Glutamatergic neuron (in vitro differentiated cells): ENCODE data around the gene CASKIN2. TPM values are rescaled to one million over a fixed set of nuclear protein-coding genes. Genes with fewer than 3 reads are reported as not detected.

Source experiments
- DNase-seq: peaks from one replicate; pipeline ENCODE4 v3.0.0; 2022
- H3K27ac Mint-ChIP-seq: one replicate; pipeline ENCODE4 v1.8.0; 2020; ENCODE audit warnings: mild to moderate bottlenecking, mixed read lengths, inconsistent platforms; ENCODE audit not compliant: unreplicated experiment
- H3K27me3 Mint-ChIP-seq: one replicate; pipeline ENCODE4 v1.8.0; 2020; ENCODE audit warnings: mild to moderate bottlenecking, moderate library complexity, mixed read lengths, inconsistent platforms; ENCODE audit not compliant: unreplicated experiment
- H3K36me3 Mint-ChIP-seq: one replicate; pipeline ENCODE4 v1.8.0; 2020; ENCODE audit warnings: mild to moderate bottlenecking, mixed read lengths, inconsistent platforms; ENCODE audit not compliant: unreplicated experiment
- H3K4me1 Mint-ChIP-seq: one replicate; pipeline ENCODE4 v1.8.0; 2020; ENCODE audit warnings: mild to moderate bottlenecking, low read depth, mixed read lengths, inconsistent platforms; ENCODE audit not compliant: unreplicated experiment
- H3K4me3 Mint-ChIP-seq: one replicate; pipeline ENCODE4 v1.8.0; 2020; ENCODE audit warnings: mild to moderate bottlenecking, mixed read lengths, inconsistent platforms; ENCODE audit not compliant: unreplicated experiment
- H3K9me3 Mint-ChIP-seq: one replicate; pipeline ENCODE4 v1.8.0; 2020; ENCODE audit warnings: mild to moderate bottlenecking, moderate library complexity, mixed read lengths, inconsistent platforms; ENCODE audit not compliant: unreplicated experiment
- total RNA-seq: library from RNA; stranded (reverse); fragmentation: NEBNext Ultra II Directional; extraction: Animal tissue kit (Norgen Biotek cat#: 25700); gene quantifications from one replicate; pipeline ENCODE4 v1.2.1, GENCODE V29; 2021; ENCODE audit not compliant: unreplicated experiment
- TF ChIP-seq, protein P1 (sequence below): fragments of 200-600 bp; sonication (generic); IDR thresholded peaks from one replicate; pipeline ENCODE4 v1.5.0; 2021; ENCODE audit not compliant: partially characterized antibody, unreplicated experiment

CASKIN2 gene
- total RNA-seq, 1 donor from 2014 or later: 22.1 TPM

DNA sequence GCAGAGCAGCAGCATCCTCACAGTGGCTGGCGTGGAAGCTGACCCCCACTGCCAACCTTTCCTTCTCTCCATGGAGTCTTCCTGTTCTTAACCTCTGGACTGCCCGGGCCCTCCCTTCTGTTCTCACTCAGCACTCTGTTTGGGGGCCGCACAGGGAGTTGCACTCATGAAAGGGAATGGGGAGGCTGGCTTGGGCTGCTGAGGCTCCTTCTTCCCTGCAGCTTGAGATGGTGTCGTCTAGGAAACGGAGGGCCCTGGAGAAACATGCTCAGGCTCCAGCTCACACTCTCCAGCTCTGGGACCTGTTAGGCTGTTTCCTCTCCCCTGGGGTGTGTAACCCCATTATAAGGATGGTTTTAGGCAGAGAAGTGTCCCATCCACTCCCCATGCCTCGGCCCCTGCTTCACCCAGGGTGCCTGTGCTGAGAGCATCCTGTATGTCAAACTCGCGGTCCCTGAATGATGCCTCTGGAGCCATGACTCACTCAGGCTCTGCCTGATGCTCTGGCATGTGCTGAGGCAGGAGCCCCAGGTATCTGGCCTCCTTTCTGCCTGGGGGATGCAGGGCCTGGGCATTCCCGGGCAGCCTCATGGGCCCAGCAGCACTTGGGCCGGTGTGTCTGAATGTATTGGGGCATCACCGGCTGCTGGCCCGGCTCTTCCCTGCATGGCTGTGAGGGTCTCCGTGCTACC, 40.0 kb downstream of the CASKIN2 start:
- Mint-ChIP-seq H3K27me3 (peaks cover 4% of the 10 kb centered on the region), H3K4me1 (peaks cover 14% of the 10 kb centered on the region), H3K9me3 (peaks cover 4% of the 10 kb centered on the region), H3K36me3 (no peaks in the 10 kb centered on the region), H3K27ac (no peak overlapping the region), H3K4me3 (no peak overlapping the region)
- DNase-seq: no peak
- TF ChIP-seq, protein P1, sequence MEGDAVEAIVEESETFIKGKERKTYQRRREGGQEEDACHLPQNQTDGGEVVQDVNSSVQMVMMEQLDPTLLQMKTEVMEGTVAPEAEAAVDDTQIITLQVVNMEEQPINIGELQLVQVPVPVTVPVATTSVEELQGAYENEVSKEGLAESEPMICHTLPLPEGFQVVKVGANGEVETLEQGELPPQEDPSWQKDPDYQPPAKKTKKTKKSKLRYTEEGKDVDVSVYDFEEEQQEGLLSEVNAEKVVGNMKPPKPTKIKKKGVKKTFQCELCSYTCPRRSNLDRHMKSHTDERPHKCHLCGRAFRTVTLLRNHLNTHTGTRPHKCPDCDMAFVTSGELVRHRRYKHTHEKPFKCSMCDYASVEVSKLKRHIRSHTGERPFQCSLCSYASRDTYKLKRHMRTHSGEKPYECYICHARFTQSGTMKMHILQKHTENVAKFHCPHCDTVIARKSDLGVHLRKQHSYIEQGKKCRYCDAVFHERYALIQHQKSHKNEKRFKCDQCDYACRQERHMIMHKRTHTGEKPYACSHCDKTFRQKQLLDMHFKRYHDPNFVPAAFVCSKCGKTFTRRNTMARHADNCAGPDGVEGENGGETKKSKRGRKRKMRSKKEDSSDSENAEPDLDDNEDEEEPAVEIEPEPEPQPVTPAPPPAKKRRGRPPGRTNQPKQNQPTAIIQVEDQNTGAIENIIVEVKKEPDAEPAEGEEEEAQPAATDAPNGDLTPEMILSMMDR: no peak

DNA sequence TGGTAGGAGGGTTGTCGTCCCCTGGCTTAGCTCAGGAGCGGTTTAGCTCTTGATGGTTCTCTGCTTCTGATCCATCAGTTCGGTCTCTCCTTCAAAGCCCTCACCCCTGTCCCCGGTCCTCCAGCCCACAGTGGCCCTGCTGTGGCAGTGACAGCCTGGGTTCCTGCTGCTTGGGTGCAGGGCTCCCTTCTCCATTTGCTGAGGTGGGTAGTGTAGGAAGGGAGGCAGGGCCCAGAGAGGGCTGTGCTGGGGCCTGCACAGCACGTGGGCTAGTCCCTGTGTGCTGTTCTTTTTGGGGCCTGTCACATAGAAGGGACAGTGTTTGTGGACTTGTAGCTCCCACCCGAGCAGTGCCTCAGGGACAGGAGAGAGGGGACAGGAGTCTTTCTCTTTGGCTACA, 40.6 kb downstream of the CASKIN2 start:
- H3K27ac Mint-ChIP-seq: no peak overlapping the region
- DNase-seq: no peak
- no peak overlapping the region for H3K4me3 Mint-ChIP-seq
- peaks cover 3% of the 10 kb centered on the region for H3K27me3 Mint-ChIP-seq
- no peaks in the 10 kb centered on the region for H3K36me3 Mint-ChIP-seq
- H3K4me1 Mint-ChIP-seq: peaks cover 11% of the 10 kb centered on the region
- TF ChIP-seq, protein P1: no peak
- peaks cover 2% of the 10 kb centered on the region for H3K9me3 Mint-ChIP-seq

DNA sequence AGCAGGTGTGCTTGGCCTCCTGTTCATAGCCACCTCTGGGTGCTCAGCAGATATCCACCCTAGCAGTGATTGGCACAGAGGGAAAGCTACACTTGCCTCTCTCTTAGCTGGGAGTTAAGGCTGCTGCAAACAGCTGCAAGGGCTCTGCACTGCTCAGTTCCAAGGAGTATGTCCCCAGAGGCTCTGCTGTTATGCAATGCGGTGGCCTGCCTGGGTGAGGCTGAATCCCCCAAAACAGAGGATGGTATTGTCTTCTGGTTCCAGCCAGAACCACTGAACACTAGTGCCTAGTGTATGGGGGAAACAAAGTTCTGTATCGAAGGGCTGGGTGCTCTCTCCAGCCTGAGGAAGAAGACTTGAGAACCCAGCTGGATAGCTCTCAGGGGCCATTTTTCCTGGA, 42.1 kb downstream of the CASKIN2 start:
- peaks cover 3% of the 10 kb centered on the region for H3K27me3 Mint-ChIP-seq
- H3K27ac Mint-ChIP-seq: no peak overlapping the region
- H3K4me3 Mint-ChIP-seq: no peak overlapping the region
- no peaks in the 10 kb centered on the region for H3K36me3 Mint-ChIP-seq
- H3K4me1 Mint-ChIP-seq: peaks cover 12% of the 10 kb centered on the region
- no peak for DNase-seq
- H3K9me3 Mint-ChIP-seq: peaks cover 4% of the 10 kb centered on the region
- TF ChIP-seq, protein P1: no peak

DNA sequence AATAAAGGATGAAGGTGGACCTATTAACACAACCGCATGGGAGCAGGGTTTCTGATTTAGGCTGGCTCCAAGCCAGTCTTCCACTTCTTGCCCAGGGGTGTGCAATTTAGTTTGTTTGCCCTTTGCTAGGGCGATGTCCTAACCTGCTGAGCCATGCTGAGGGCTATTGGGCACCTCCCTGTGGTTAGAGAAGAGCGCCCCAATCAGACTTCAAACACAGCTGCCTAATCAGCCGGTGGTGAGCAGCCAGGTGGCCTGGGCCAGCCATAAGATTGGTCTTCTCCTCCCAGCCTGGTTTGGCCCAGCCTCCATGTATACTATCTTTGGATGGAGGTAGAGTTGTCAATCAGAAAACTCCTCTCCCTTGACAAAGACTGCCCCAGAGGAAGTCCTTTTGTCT, 43.2 kb downstream of the CASKIN2 start:
- TF ChIP-seq, protein P1: no peak
- Mint-ChIP-seq H3K9me3 (peaks cover 6% of the 10 kb centered on the region), H3K4me3 (no peak overlapping the region), H3K4me1 (peaks cover 17% of the 10 kb centered on the region), H3K36me3 (no peaks in the 10 kb centered on the region), H3K27me3 (peaks cover 5% of the 10 kb centered on the region), H3K27ac (no peak overlapping the region)
- DNase-seq: no peak

DNA sequence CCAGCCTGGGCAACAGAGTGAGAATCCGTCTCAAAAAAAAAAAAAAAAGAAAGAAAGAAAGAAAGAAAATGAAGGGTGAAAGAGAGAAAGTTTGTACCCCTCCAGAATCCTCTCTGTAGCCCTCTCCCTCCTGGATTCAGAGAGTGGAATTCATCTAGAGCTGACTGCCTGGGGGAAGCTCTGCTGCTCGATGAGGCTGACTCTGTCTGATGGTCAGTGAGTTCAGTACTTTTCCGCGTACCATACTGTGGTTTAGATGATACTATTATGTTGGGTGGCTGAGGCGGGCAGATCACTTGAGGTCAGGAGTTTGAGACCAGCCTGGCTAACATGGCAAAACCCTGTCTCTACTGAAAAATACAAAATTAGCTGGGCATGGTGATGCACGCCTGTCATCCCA, 44.1 kb downstream of the CASKIN2 start:
- no peak for DNase-seq
- H3K36me3 Mint-ChIP-seq: no peaks in the 10 kb centered on the region
- no peak overlapping the region for H3K27ac Mint-ChIP-seq
- TF ChIP-seq, protein P1: no peak
- no peak overlapping the region for H3K4me3 Mint-ChIP-seq
- peaks cover 12% of the 10 kb centered on the region for H3K4me1 Mint-ChIP-seq
- H3K27me3 Mint-ChIP-seq: peaks cover 2% of the 10 kb centered on the region
- peaks cover 6% of the 10 kb centered on the region for H3K9me3 Mint-ChIP-seq
